COLO668 (cell line): ENCODE measurements around the gene ARPP21.

Experiments used
- DNase-seq: peaks from one replicate; lab custom pipeline; 2025; ENCODE audit not compliant: unreplicated experiment; lab: John Stamatoyannopoulos, UW

The ARPP21 gene

DNA sequence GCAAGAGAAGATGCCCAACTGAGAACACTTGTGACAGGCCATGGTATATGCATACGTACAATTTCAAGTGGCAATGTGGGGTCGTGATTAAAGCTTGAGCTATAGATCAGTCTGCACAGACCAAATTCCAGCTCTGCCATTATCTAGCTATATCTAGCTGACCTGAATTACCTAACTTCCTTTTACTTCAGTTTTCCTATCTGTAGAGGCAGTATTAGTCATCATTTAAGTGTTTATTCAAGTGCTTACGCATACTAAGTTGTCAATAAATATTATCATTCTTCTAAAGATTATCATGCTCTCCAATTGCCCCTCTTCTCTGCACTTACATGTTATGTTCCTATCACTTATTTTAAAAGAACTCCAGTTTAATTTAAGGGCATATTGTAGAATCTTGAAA is 87.9 kb downstream of the ARPP21 start:
- no peak for DNase-seq

DNA sequence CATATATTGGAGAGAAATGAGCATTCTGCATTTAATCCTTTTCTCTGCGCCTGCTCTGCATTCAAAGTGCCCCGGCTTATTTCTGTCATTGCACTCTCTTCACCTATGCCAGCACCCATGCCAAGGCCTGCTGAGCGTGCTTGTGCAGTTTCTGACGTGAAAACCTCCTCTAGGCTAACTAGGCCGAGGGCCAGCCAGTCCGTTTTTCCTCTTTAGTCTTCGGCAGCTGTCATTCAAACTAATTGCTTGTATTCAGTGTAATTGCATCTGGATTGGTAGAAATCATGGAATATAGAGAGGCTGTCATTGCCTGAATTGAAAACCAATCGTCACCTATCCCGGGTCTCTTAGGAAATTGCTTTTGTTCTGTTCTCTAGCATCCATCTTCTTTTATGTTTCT is 94.0 kb downstream of the ARPP21 start:
- no peak for DNase-seq

DNA sequence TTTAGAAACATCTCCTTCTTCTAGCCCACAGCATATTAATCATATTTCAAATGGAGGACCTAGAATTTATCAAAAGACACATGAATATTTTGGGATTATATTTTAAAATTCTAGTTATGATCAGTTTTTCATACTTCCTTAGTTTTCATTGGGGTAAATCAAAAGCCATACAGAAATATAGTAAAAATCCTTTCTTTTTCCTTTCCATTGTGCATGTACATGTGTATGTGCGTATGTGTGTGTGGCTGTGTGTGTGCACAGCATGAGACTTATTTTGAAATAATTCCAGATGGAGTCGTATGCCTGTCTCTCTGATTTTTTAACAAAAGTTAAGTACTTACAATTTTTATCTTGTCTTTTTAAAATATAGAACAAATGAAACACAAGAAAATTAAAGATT is 94.5 kb downstream of the ARPP21 start:
- DNase-seq = no peak

DNA sequence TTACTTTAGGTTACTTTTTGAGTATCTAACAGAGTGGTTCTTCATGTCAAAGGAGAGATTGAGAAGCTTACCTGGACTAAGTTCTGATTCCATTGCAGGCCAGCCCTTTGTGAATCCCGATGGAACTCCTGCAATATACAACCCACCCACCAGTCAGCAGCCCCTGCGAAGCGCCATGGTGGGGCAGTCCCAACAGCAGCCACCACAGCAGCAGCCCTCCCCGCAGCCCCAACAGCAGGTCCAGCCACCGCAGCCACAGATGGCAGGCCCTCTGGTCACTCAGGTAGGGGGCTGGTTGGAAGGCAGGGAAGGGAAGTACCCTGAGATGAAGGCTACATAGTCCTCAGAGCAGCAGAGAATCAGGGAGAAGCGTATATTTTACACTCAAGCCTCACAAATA is 97.8 kb downstream of the ARPP21 start:
- no peak for DNase-seq

DNA sequence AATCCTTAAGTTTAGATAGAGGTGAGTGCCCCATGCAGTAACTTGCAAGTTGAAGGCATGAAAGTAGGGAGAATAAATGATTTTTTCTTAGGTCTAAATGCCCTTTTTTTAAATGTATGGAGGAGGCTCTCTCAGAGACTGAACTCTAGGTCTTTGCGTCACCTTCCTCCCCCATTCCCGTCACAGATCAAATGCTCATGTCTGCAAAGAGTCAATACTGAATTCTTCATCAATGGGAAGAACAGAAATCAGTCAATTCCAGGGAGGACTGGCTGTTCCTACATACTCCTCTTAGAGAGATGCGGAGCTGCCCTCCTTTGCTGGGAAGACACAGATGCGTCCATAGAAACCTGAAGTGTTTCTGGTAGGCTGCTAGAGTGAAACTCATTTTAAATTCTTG is 98.2 kb downstream of the ARPP21 start:
- no peak for DNase-seq

DNA sequence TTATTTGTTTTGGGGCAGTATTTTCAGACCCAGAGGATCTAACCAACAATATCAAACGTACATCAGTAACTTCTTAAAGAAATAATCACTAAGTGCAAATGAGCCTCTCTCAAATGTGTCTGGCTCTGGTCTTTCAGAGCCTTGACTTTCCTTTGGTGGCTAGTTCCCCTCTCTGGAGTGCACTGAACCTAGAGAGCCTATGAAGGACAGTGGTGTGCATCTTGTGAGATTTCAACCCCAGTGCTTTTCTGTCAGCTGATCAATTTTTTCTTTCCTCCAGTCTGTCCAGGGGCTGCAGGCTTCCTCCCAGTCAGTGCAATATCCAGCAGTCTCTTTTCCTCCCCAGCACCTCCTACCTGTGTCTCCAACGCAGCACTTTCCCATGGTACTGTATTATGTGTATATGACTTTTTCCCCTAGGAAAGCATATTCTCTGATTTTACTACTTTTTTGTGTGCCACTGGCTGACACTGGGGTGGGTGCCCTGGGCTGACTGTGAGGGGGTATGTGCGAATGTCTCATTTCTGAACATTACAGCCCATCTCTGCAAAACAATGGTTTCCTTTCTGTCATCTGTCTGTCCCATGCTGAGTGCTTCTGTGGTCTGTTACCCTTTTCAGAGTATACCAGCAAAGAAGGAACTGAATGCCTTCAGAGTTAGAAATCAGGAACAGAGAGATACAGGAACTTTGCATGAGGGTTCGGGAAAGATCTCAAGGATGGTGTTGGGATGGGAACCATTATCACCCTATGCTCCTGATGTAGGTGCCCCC is 98.8 kb downstream of the ARPP21 start:
- no peak for DNase-seq

DNA sequence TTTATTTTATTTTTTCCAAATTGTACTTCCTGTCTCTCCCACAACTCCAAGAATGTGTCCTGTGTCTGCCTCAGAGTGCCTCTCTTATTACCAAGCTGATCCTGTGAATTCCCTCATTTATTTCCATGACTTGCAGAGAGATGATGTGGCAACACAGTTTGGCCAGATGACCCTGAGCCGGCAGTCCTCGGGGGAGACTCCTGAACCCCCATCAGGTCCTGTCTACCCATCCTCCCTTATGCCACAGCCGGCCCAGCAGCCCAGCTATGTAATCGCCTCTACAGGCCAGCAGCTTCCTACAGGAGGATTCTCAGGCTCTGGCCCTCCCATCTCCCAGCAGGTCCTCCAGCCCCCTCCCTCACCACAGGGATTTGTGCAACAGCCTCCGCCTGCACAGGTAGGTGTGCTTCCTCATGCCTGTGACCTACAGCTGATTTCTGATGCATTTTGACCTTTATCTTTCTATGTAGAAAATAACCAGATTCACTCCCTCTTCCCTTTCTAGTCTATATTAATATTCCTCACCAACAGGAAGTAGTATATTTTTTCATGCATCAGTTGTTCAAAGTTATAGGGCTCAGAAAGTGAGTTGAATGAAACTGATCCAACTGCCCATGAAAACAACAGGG is 100.0 kb downstream of the ARPP21 start:
- no peak for DNase-seq

DNA sequence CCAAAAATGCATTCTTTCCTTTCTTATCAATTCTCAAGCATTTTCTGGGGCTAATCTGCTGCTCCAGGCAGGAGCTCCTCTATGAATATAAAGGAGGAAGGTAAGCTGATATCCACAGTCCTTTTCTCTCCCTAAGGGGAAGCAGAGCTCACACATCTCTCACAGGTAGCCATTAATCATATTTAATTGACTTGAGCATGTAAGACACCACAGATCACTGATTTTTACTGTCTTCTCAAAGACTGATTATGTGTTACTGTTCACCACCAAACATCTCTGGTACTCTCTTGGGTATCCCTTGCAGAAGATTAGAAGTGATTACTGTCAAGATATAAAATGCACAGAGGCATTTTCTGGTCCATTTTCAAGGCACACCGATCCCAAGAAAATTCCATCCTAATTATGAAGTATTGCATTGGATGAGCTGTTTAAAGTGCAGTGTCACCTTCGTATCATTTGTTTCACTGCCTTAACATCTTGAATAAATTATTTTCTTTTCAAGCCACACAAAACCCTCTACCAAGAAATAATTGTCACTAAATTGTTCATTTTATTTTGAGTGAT is 100.7 kb downstream of the ARPP21 start:
- no peak for DNase-seq

DNA sequence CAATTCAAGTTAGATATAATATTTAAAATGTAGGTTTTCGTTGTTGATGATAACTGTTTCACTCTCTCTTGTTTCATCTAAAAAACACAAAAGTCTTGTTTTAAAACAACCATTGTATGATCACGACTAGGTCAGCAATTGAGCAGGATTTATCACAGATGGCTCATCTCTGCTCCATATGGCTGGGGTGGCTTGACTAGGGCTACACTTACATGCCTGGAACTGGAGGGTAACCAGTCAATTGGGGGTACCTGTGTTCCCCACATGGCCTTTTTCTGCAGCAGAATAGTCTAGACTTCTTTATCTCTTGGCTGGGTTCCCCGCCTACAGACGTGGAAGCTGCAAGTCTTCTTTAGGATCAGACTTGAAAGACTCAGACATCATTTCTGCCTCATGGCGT is 103.9 kb downstream of the ARPP21 start:
- DNase-seq = no peak

DNA sequence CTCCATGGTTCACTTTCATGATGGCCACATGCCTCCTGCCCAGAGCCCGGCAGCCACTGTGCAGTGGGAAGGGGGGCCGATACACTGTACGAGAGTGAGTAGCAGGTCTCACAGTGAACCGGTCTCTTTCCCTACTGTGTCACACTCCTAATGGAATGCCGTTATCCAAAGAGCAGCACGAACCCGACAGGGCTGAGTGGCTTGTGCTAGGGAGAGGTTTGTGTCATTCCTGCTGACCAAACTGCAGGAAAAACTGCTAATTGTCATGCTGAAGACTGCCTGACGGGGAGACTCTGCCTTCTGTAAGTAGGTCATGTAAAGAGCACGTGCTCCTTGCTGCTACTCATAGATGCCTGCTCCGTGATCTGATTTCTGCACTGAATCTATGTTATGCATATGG is 105.1 kb downstream of the ARPP21 start:
- no peak for DNase-seq

DNA sequence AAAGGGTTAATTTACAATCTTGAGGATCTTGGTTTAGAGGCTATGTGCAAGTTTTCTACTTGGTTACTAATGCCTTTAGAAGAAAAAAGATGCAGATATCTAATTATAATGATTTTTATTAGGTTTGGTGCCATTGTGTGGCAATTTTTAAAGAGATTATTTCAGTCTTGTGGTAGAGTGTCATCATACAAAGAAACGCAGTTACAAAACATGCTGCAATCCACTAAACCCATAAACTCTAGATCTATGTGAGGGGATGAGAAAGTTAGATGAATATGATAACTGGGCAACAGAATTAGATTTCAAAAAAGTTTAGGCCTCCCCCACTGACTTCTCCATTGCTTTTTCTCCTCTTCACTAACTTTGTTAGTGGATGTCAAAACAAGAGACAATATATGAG is 106.0 kb downstream of the ARPP21 start:
- no peak for DNase-seq

DNA sequence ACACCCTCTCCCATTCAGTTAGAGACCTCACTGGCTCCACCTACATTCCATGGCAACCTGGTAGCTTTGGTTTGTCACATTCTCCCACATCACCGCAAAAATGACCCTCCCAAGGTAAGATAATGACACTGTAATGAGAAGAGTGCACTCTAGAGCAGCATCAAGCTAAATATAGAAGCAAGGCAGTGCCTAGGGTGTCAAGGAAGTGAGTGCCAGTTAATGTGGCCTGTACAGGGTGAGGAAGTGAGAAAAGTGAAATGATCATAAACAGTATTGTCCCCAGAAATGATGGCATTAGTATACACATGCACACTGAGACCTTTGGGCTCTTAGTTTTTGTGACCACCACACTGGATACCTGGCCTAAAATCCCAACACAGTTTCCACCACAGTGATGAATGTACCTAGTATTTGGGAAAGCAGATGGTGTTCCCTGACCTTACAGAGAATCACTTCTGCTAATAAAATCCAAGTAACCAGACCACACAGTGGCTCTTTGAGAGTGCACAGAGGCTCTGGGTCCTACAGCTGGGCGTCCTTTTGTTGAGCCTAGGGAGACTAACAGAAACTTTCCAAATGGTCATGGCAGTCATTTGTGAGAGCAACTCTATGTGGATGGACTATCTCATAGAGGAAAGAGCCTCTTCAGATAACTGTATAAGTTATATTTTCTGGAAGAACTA is 106.6 kb downstream of the ARPP21 start:
- DNase-seq = no peak

DNA sequence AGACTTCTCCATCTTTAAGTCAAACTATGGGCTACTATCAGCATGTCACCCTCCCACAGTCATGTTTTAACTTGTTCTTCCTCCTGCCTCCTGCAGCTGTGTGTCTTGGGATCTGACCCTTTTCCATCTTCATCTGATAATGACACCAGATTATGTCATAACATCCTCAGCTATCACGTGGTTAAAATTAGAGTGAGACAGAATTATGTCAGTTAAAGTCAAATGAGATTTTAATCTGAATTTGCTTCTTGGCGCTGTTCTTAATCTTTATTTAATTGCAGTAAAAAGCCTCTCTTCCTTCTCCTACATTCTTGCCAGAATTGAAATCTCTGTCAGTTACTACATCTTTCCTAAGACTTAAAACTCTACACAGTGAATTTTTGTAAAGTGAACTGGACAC is 107.2 kb downstream of the ARPP21 start:
- DNase-seq = no peak

DNA sequence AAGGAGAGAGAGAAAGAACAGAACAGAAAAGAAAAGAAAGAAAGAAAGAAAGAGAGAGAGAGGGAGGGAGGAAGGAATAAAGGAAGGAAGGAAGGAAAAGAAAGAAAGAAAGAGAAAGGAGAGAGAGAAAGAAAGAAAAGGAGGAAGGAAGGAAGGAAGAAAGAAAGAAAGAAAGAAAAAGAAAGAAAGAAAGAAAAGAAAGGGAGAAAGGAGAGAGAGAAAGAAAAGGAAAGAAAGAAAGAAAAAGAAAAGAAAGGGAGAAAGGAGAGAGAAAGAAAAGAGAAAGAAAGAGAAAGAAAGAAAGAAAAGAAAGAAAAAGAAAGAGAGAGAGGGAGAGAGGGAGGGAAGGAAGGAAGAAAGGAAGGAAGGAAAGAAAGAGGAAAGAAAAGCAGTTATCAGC is 108.8 kb downstream of the ARPP21 start:
- DNase-seq = no peak

DNA sequence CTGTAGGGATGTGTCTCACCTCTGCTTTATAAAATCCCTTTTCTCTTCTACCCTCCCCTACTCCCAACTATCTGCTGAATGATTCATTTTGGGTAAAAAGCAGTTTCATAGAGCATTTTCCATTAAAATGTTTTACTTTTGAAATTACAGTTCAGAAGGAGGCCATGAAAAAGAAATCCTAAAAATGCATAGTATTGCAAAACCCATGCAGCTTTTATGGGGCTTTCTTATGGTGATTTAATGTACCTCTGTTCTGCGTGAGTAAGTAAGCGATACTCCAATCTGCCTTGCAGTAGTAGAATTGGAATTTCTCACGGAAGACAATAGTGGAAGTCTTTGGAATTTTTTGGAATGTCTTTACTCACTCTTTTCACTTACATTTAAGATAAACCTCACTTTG is 111.9 kb downstream of the ARPP21 start:
- no peak for DNase-seq

DNA sequence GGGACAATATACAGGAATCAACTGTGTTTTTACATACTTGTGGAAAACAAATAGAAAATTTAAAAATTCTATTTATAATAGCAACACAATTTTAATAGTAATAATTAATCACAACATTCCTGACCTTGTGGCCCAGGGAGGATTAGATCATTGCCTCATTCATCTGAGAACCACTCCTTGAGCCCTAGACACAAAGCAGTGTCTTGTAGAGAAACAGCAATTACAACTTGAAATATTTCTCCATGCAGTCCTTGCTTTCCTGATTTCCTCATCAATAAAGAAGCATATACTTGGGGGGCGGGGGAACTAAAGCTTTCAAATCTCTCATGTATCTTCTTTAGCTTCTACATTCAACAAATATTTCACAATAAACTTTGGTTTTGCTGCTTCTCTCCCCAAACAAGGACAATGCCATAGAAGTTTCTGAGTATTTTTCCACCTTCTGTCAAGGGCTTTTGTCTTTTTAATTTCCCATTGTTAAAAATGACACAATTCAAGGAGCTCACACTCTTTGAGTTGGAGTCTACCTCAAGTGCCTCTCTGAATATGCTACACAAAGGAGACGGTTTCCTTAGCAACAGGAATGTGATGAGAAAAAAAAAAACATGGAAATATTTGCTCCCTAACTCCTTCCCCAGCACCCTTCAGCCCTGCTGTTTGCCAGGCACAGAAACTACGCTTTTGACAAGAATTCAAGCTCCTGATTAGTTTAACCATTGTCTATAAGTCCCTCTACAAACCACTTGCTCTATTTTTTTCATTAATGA is 118.8 kb downstream of the ARPP21 start:
- no peak for DNase-seq

DNA sequence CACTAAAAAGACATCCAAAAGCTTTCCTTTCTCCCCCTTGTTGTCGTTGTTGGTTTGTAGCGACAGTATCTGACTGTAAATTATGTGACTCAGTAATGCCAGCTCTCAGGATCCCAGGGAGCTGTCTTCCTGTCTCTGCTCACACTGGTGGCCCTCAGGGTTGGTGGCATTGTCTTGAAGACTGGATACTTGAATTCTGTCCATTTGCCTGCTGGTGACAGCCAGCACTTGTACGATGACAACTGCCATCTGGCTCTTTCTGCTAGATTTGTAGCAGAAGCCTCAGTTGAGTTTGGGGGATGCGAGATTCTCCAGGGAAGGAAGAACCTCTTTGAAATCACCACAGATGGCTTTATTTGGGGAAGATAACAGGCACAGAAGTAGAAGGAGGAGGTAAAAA is 120.8 kb downstream of the ARPP21 start:
- DNase-seq = no peak

DNA sequence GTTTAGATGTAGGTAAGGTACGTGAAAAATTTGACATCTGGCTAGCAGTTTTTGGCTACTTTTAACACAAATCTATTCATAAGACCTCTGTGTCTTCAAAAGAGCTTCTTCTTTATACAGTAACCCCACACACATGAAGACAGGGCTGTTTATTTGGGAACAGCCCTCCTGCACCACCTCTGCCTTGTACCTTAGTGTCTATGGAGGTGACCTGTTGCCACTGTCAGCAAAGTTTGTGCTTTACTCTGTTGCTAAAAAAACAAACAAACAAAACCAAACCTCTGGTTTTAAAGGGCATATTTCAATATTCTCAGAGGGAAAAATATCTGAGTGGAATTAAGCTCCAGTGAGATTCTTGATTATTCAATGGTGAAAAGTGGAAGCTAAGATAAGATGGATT is 122.0 kb downstream of the ARPP21 start:
- DNase-seq = no peak

DNA sequence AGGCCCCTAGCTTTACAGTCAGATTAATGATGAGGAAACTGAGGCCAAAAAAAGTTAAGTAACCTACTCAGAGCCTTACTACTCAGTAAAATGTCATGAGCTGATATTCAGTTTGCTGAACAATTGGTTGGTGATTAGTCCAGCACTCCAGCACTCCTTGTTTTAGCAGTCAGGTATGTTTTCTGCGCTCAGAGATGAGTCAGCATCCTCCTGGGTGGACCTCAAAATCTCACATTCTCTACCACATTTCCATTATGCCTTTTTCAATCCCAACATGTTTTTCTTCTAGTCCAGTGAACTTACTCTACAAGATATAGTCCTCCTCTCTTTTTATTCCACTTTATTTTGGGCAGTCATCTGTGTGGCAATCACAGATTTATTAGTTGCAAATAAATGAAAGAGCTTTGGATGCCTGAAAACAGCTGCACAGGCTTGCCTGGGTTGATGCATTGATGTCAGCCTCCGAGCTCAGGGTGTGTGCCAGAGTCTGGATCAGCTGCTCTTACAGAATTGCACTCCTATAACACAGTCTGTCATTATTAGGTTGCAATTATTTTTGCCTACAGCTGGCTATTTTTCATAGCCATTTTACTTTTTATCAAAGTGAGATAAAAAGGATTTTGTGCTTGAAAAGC is 133.2 kb downstream of the ARPP21 start:
- DNase-seq = no peak

DNA sequence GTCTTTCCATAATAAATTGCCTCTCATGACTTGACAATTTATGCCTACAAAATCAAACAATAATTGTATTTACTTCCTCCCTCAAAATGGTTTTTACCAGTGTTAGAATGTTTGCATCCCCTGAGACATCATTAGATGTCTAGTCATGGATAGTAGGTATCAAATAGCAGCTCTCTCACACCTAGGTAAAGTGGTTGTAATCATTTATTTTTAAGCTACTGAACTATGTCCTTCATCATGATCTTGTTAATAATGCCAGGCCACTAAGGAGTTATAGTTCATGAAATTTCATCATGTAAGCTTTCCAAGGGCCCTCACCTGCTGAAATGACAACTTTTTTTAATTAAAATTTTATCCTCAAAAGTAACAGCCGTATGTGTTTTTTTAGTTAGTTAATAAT is 134.1 kb downstream of the ARPP21 start:
- DNase-seq = no peak

DNA sequence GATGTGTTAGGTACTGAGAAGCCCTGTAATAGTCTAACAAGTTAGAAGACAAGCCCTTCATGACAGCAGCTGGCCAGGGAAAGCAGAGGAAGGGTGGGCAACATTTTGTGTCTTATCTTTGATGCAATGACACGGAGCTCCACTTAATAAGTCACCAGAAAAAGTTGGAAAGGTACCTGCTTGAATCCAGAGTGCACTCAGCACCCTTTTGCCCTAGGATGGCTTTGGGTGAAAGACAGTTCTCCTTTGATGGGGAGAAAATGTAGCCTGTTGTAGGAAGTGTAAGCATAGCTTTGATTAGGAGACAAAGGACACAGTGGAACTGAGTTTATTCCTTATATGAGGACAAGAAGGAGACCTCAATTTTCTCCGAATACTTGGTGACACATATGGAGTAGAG is 137.0 kb downstream of the ARPP21 start:
- DNase-seq = no peak
